CD14-positive monocyte (primary cell): ENCODE results near the gene EEF2KMT. TPM values are rescaled to one million over a fixed set of nuclear protein-coding genes. Genes with fewer than 3 reads are reported as not detected.

Source experiments
- DNase-seq, 3 donors: peaks; one replicate each; pipeline ENCODE4 v3.0.0-alpha.2; 2011 to 2022
- H2AFZ ChIP-seq: 2 replicates; pipeline ENCODE4 v1.6.0; 2012; ENCODE audit warnings: mild to moderate bottlenecking, low read depth, low read length, inconsistent platforms; ENCODE audit not compliant: insufficient read depth, poor library complexity, severe bottlenecking
- H3K27ac ChIP-seq, 2 donors: 1 replicate in 1 of 2; 2 replicates in 1 of 2; pipeline ENCODE4 v1.5.1; 2012 to 2013; ENCODE audit warnings: low read length in 2 of 2, control low read depth in 1 of 2, inconsistent platforms in 1 of 2, low read depth in 1 of 2, mild to moderate bottlenecking in 1 of 2
- H3K27me3 ChIP-seq, 2 donors: one replicate each; pipeline versions ENCODE4 v1.6.0 to v1.6.1; 2011 to 2013; ENCODE audit warnings: low read length in 2 of 2; ENCODE audit not compliant: control insufficient read depth in 2 of 2, insufficient read depth in 2 of 2
- H3K36me3 ChIP-seq, 2 donors: replicated peaks in 1 of 2; 1 replicate in 1 of 2; 2 replicates in 1 of 2; pipeline versions ENCODE4 v1.5.1 to v1.6.1; 2012 to 2013; ENCODE audit warnings: low read length in 2 of 2, control low read depth in 1 of 2, inconsistent platforms in 1 of 2, mild to moderate bottlenecking in 1 of 2; ENCODE audit not compliant: insufficient read depth in 2 of 2, control insufficient read depth in 1 of 2
- H3K4me1 ChIP-seq, 2 donors: 1 replicate in 1 of 2; 2 replicates in 1 of 2; pipeline versions ENCODE4 v1.5.1 to v1.6.1; 2012 to 2013; ENCODE audit warnings: low read length in 2 of 2, control low read depth in 1 of 2, inconsistent platforms in 1 of 2, mild to moderate bottlenecking in 1 of 2, moderate library complexity in 1 of 2; ENCODE audit not compliant: insufficient read depth in 2 of 2, control insufficient read depth in 1 of 2
- H3K4me2 ChIP-seq: replicated peaks from 2 replicates; pipeline ENCODE3; 2012; ENCODE audit warnings: low read length, moderate library complexity, mild to moderate bottlenecking; ENCODE audit not compliant: poor library complexity, severe bottlenecking; ENCODE audit errors: extremely low read depth
- H3K4me3 ChIP-seq, 3 experiments: fragments of 200-600 bp in 1 of 3; sonication (generic) in 1 of 3; replicated peaks in 1 of 3; 1 replicate in 2 of 3; 2 replicates in 1 of 3; pipeline ENCODE4 v1.5.1; 2011 to 2013; ENCODE audit warnings: low read length in 3 of 3, mild to moderate bottlenecking in 3 of 3, control low read depth in 2 of 3, low read depth in 2 of 3, inconsistent platforms in 1 of 3, moderate library complexity in 1 of 3
- H3K79me2 ChIP-seq: 2 replicates; pipeline ENCODE4 v1.6.0; 2012; ENCODE audit warnings: mild to moderate bottlenecking, control low read depth, inconsistent platforms, low read length, moderate library complexity; ENCODE audit not compliant: insufficient read depth
- H3K9ac ChIP-seq: 2 replicates; pipeline ENCODE4 v1.6.0; 2017; ENCODE audit warnings: low read length, mild to moderate bottlenecking; ENCODE audit not compliant: insufficient read depth, poor library complexity, severe bottlenecking
- H3K9me3 ChIP-seq, 2 donors: replicated peaks in 1 of 2; 1 replicate in 1 of 2; 2 replicates in 1 of 2; pipeline versions ENCODE4 v1.5.1 to v1.6.1; 2012 to 2013; ENCODE audit warnings: low read length in 2 of 2, control low read depth in 1 of 2; ENCODE audit not compliant: control insufficient read depth in 1 of 2, insufficient read depth in 1 of 2
- H4K20me1 ChIP-seq: 2 replicates; pipeline ENCODE4 v1.6.0; 2012; ENCODE audit warnings: mild to moderate bottlenecking, low read length, control low read depth, moderate library complexity; ENCODE audit not compliant: insufficient read depth
- H3K27ac Mint-ChIP-seq, 7 donors: one replicate each; pipeline ENCODE4 v1.8.0; 2020; ENCODE audit warnings: mild to moderate bottlenecking in 7 of 7, mixed read lengths in 7 of 7, moderate library complexity in 6 of 7, inconsistent platforms in 2 of 7
- H3K27me3 Mint-ChIP-seq, 3 donors: one replicate each; pipeline ENCODE4 v1.8.0; 2021 to 2022; ENCODE audit warnings: low read depth in 3 of 3, mild to moderate bottlenecking in 3 of 3, mixed read lengths in 3 of 3, moderate library complexity in 3 of 3, inconsistent platforms in 1 of 3
- H3K36me3 Mint-ChIP-seq, 2 donors: one replicate each; pipeline ENCODE4 v1.8.0; 2020; ENCODE audit warnings: mixed read lengths in 2 of 2, inconsistent platforms in 1 of 2, mild to moderate bottlenecking in 1 of 2
- H3K4me1 Mint-ChIP-seq: one replicate; pipeline ENCODE4 v1.8.0; 2020; ENCODE audit warnings: mild to moderate bottlenecking, mixed read lengths
- H3K4me3 Mint-ChIP-seq, 2 donors: one replicate each; pipeline ENCODE4 v1.8.0; 2020; ENCODE audit warnings: mild to moderate bottlenecking in 2 of 2, mixed read lengths in 2 of 2, moderate library complexity in 1 of 2
- H3K9me3 Mint-ChIP-seq, 7 donors: one replicate each; pipeline ENCODE4 v1.8.0; 2020 to 2022; ENCODE audit warnings: mixed read lengths in 7 of 7, mild to moderate bottlenecking in 6 of 7, moderate library complexity in 6 of 7, inconsistent platforms in 2 of 7
- CTCF ChIP-seq: fragments of 200-600 bp; IDR thresholded peaks from one replicate; pipeline ENCODE4 v1.8.0; 2022; ENCODE audit warnings: antibody characterized with exemption, mild to moderate bottlenecking
- WGBS: methylation state at CpG from one replicate; pipeline ENCODE4 v1.1.5; 2013; ENCODE audit warnings: missing lambda C conversion rate; ENCODE audit not compliant: insufficient coverage; 5-methylcytosine and 5-hydroxymethylcytosine counted together
- intact Hi-C, 2 donors: fragments of 100-400 bp; cut with micrococcal nuclease; formaldehyde crosslinking; loops; one replicate each; pipeline versions ENCODE4 v1.15.0 to v1.15.1; 2023
- polyA plus RNA-seq, 3 donors: library from polyadenylated mRNA; depleted of rRNA in 1 of 3; unstranded in 2 of 3; stranded (reverse) in 1 of 3; fragments of 300-500 nt in 2 of 3; fragments of >200 nt in 1 of 3; fragmentation: Illumina TruSeq in 2 of 3; gene quantifications; 1 replicate in 2 of 3; 2 replicates in 1 of 3; pipeline ENCODE4 v1.2.3, GENCODE V29; 2012 to 2021

Gene EEF2KMT
- polyA plus RNA-seq, 3 donors: 4.6 to 6.8 (median 5.5) TPM

GRCh38 chr16:5064915-5065314 lies 32.7 kb downstream of the EEF2KMT start:
- Histone ChIP-seq H3K27me3 (no peaks in the 10 kb centered on the region), H3K4me2 (no peak overlapping the region), H3K36me3 (no peaks in the 10 kb centered on the region), H3K79me2 (no peaks in the 10 kb centered on the region), H3K9ac (no peak overlapping the region), H3K9me3 (no peaks in the 10 kb centered on the region), H3K4me3 (no peak overlapping the region), H3K27ac (no peak overlapping the region), H3K4me1 (no peaks in the 10 kb centered on the region), H4K20me1 (no peaks in the 10 kb centered on the region), H2AFZ (no peak overlapping the region)
- Mint-ChIP-seq H3K27me3 (peaks cover 2 to 10% (median 8%) of the 10 kb centered on the region in 3 donors), H3K4me3 (no peak overlapping the region), H3K4me1 (peaks cover 3% of the 10 kb centered on the region), H3K9me3 (no peaks in the 10 kb centered on the region), H3K27ac (no peak overlapping the region), H3K36me3 (no peaks in the 10 kb centered on the region)
- WGBS: 93% methylated on average over 6 of the region's 7 CpGs
- TF ChIP-seq CTCF: no peak
- intact Hi-C loops: no loop called here
- no peak for DNase-seq

GRCh38 chr16:5062790-5063765 lies 34.5 kb downstream of the EEF2KMT start:
- H3K36me3 ChIP-seq: no peaks in the 10 kb centered on the region
- Mint-ChIP-seq H3K27ac (no peak overlapping the region), H3K36me3 (no peaks in the 10 kb centered on the region), H3K4me1 (peaks cover 10% of the 10 kb centered on the region), H3K4me3 (peak overlapping the region in 1 of 2 donors; percentile 40), H3K27me3 (peaks cover 2 to 8% (median 7%) of the 10 kb centered on the region in 3 donors), H3K9me3 (no peaks in the 10 kb centered on the region)
- H3K4me1 ChIP-seq: peaks cover 7 to 8% of the 10 kb centered on the region in 2 donors
- no peaks in the 10 kb centered on the region for H3K79me2 ChIP-seq
- WGBS: 82% methylated on average over 9 of the region's 19 CpGs
- H2AFZ ChIP-seq: no peak overlapping the region
- H3K9me3 ChIP-seq: no peaks in the 10 kb centered on the region
- H3K27ac ChIP-seq: no peak overlapping the region
- no peaks in the 10 kb centered on the region for H4K20me1 ChIP-seq
- no peak overlapping the region for H3K9ac ChIP-seq
- no peak overlapping the region for H3K4me3 ChIP-seq
- no peak for TF ChIP-seq CTCF
- H3K27me3 ChIP-seq: no peaks in the 10 kb centered on the region
- no peak for DNase-seq
- intact Hi-C loops: no loop called here
- no peak overlapping the region for H3K4me2 ChIP-seq
